CD4-positive, alpha-beta T cell treated with Interleukin-1 beta for 1 hour (primary cell): ENCODE measurements around the gene SMYD3.

Experiments
- DNase-seq, 2 donors: peaks; one replicate each; pipeline ENCODE4 v3.0.0-alpha.2; 2020 to 2022

Gene SMYD3

GRCh38 chr1:246160905-246161304 lies 346.2 kb downstream of the SMYD3 start:
- no peak for DNase-seq

DNA sequence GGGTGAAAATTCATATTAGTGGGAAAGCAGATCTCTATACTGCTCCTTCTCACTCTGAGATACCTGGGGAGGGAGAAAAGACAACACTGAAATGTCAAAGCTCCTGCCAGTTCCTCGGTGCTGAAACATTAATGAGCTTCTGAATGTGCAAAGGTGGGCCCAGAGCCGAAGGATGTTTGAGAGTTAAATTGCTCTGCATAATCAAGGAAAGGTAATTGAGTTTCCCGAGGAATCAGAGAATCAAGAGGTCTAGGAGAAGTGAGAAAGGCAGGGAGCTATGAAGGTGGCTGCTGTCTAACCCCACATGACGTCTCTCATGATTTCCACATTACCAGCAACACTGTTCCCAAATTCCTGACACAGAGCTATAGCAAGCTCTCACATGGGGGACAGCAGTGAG lies 346.7 kb downstream of the SMYD3 start:
- DNase-seq, result no peak

DNA sequence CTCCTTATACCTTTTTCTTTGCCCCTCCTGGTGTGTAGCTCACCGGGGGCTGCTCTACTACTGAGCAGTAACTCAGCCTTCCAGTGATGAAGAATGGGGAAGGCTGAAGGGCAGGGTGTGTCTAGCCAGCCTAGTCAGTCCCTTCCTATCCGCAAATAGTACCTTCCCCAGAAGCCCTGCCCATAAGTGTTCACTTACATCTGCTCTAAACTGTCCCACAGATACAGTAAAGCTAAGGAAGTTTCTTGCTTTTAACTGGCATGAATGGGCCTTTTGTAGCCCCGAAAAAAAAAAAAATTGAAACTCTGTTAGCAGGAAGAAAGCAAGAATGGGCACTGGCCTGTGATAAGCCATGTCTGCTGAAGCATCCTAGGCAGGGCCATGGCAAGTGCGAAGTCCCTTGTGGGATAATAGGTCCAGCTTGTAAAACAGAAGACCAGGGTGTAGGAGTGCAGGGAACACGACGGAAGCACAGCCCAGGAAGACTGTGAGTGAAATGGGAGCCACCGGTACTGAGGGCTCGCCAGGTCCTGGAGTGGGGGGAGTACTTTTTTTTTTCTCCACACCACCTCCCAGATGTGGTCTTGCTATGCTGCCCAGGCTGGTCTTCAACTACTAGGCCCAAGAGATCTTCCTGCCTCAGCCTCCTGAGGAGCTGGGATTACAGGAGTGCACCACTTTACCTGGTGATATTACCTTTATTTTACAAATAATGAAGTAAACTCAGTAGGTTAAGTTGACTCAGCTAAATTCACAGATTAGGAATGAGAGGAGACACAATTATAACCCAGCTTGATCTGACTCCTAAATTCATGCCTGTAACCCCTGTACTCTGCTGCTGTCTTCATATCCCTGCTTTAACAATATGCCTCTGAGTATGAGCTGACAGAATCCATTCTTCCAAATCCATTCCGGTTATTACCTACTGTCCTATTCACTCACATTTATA lies 347.5 kb downstream of the SMYD3 start:
- DNase-seq, result no peak

DNA sequence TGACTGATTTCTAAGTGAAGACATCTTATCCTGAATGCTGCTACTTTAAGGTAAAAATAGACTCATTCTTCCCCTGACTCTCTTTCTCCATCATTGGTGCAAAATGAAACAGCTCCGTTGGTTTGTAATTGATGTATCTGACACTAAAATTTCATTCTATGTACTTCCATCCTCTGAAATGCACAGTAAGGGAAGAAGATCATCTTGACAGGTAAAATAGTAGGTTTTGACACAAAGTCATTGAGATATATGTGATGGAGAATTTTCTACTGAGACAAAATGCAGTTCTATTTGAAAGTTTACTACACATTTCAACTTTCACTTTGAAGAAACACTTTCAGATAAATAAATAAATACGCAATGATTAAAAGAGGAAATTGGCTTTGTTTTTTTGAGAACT lies 348.9 kb downstream of the SMYD3 start:
- DNase-seq, result no peak

- no peak for DNase-seq
These were observed 349.6 kb downstream of the SMYD3 start for GRCh38 chr1:246157516-246157915.

DNA sequence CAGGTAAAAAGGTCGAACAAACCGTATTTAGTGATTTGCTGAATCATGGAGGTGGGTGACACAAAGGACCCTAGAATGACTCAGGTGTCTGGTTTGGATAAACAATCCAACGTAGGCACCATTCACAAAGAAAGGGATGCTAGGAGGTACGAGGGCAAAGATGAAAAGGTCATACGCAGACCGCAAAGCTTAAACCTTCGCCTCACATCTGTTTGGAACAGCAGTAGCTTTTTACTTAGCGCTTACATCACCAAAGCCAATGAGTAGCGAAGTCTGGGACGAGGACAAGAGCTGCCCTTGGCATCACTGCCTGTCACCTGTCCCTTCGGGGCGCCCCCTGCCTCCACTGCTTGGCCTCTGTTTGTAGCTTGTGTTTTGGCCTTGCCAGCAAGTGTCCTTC lies 350.2 kb downstream of the SMYD3 start:
- DNase-seq, result no peak

DNA sequence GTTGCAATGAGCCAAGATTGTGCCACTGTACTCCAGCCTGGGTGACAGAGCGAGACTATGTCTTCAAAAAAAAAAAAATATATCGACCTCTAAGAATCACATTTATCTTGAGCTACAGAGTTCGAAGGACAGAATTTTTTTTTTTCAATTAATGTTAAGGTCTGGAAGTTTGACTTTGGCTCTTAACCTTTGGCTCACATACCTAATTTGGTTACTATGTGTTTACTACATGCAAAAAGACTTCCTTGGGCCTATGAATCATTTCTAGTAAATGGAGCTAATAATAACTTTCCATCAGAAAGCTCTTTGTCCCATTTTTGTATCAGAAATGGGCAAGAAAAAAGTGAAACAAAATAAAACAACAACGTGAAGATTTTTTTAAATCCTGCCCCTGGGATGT lies 351.2 kb downstream of the SMYD3 start:
- DNase-seq, result no peak

DNA sequence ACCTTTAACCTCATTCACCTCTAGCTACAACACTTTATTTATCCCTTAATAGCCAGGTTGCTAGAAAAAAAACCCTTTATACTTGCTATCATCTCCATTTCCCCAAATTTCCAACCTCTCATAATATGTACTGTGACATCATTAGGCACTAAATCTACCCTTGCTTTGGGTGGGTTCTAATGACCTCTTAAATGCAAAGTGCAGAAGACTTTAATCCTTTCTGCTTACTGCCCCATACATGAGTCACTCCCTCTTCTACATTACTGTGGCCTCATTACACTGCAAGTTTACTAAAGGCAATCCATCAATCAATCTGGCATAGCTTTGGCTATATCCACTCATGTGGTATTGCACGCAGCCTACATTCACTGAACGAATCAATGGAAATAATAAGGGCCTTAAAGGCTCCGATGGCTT lies 353.3 kb downstream of the SMYD3 start:
- DNase-seq, result no peak

DNA sequence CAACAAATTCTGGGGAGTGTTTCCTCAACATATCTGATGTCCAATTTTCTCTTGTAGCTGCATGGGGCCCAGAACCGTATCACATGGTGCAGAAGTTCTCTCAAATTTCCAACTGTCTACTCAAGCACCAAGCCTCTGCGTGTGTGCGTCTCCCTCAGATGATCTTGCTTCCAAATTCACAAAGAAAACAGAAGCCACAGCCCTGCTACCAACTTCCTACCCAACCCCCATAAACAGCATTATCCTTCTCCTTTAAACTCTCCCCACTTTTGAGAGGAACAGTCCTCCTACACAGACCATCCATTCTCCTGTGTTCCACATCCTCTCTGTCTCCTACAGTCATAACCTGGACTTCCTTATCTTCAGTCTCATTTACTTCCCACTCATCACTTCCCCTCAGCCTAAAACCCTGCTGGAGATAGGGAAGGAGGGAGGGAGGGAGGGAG lies 354.1 kb downstream of the SMYD3 start:
- DNase-seq, result no peak

GRCh38 chr1:246151796-246152434 lies 355.2 kb downstream of the SMYD3 start:
- DNase-seq, result no peak

GRCh38 chr1:246149543-246149942 lies 357.5 kb downstream of the SMYD3 start:
- no peak for DNase-seq

DNA sequence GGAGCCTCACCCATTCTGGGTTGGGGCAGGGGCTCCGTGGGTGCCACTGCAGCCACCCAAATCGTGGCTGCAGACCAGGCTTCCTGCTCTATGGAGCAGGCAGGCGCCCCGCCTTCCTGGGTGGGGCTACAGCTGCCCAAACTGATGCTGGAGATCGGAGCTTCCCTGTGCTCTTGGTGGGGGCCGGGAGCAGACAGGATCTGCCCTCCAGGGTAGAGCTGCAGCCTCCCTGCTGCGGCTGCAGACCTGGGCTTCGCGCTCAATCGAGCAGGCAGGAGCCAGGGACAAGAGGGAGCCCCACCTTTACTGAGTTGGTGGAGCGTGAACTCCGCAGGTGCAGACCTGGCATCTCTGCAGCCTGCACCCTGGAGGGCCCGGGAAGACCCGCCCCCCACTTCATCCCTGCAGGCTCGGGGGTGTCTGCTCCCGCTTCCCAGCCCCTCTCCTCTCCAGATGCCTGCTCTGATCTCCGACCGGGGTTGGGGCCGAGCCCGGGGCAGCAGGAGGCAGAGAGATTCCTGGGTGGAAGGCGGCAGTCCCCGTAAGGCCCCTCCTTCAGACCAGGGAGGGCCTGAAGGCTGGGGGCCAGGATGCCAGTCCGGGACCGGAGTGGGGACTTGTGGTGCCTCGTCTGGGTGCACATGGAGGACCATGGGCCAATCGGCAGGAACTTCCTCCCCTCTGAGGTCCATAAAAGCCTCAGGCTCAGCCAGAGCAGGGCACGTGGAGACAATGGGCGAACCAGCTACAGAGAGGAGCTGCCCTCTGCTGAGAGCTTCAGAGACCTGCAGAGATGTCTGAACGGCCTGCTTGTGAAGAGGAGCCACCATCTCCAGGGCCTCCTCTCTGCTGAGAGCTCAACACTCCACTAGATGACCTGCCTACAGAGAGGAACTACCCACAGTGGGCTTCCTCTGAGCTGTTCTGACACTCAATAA lies 359.3 kb downstream of the SMYD3 start:
- no peak for DNase-seq

- DNase-seq, result no peak
These were observed 360.1 kb downstream of the SMYD3 start for GRCh38 chr1:246146804-246147523.

GRCh38 chr1:246145900-246146299 lies 361.2 kb downstream of the SMYD3 start:
- no peak for DNase-seq

- no peak for DNase-seq
These were observed 362.1 kb downstream of the SMYD3 start for GRCh38 chr1:246144931-246145330.

GRCh38 chr1:246142320-246142893 lies 364.7 kb downstream of the SMYD3 start:
- no peak for DNase-seq

GRCh38 chr1:246141306-246141705 lies 365.8 kb downstream of the SMYD3 start:
- no peak for DNase-seq

- DNase-seq, result no peak
These were observed 367.3 kb downstream of the SMYD3 start for GRCh38 chr1:246139745-246140182.

GRCh38 chr1:246138781-246139180 lies 368.3 kb downstream of the SMYD3 start:
- no peak for DNase-seq

- DNase-seq, result no peak
These were observed 370.6 kb downstream of the SMYD3 start for GRCh38 chr1:246136477-246136876.

- DNase-seq, result no peak
These were observed 372.3 kb downstream of the SMYD3 start for GRCh38 chr1:246134789-246135188.

GRCh38 chr1:246131095-246131494 lies 376.0 kb downstream of the SMYD3 start:
- DNase-seq, result no peak
